Fibroblast of skin of left biceps (primary cell): Measurements from ENCODE around the gene KDELR3.
A peak's percentile ranks its signal among the peaks of the same experiment; 100 is the strongest.

Source experiments
- DNase-seq, 2 experiments: peaks; one replicate each; pipeline ENCODE4 v3.0.0-alpha.2; 2013; ENCODE audit warnings: low read depth in 2 of 2

The KDELR3 gene

DNA sequence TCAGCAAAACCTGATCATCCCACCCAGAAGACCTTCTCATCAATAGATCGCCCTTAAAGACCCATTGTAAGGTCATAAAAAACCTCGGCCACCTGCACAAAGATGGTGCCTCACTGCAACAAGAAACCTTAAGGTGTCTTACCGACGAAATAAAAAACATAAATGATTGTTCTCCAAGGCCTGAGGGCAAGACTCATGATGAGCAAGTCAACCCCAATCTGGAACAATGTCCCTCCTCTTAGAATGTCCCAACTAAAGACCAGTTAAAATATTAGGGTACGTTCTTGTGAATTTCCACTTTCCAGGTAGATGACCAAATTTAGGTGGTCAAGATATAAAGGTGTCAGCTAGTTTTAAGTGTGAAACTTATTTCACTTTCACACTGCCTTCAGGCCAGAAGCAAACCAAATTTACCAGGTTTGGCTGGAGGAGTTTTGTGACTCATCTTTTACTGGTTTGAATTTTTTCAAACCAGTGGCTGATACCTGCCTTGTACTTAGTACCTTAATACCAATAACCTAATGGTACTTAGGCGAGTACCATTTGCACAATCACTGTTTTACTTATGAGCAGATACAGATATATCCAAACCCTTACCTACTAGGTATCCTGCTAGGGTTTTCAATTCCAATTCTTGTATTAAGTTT lies 14.9 kb downstream of the KDELR3 start:
- no peak for DNase-seq

DNA sequence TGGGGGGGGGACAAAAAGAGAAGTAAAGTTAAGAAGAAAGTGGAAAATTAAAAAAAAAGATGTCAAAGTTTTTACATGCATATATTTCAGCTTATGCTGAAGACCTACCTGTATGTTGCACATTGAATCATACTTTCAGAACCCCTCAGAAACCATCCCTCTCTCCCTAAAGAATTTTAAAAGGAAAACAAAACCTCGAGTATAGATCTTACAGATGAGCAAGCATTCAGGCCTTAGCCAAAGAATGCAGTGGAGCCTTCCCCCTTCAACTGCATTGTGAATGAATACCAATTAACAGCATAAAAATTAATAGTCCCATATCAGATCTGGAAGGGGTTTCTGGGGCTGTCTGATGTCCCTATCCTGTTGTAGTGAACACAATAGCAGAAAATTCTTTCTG lies 16.3 kb downstream of the KDELR3 start:
- no peak for DNase-seq

DNA sequence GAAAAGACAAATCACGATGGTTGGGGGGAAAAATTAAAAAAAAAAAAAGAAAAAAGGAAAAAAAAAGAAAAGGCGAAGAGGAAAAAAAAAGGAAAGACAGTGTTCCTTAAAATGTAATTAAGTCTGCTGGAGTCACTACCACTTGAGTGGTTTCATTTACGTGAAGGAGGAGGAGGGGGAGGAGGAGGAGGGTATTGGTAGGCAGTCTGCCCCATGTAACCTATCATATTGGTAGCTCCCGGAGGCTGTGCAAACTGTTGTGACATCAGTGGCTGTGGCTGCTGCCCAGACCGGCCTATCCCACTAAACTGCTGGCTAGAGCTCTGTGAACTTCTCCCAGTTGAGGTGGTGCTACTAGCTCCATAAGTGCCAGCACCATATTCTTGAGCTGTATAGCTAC lies 17.9 kb downstream of the KDELR3 start:
- no peak for DNase-seq

DNA sequence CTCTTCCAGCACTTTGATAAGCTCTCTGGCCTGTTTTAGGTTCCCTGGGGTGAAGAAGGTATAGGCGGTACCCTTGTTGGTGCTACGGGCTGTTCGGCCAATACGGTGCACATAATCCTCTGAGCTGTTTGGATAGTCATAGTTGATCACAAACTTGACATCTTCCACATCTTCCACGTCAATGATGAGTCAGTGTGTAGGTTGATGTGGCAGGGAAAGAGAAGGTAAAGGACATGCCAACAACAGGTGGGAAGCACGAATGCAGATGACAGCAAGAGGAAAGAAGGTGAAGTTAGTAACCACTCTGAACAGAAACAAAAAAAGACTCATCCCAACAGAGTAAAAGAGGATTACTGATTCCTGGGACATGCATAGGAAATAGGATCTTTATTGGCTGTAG lies 20.1 kb downstream of the KDELR3 start:
- DNase-seq = no peak

DNA sequence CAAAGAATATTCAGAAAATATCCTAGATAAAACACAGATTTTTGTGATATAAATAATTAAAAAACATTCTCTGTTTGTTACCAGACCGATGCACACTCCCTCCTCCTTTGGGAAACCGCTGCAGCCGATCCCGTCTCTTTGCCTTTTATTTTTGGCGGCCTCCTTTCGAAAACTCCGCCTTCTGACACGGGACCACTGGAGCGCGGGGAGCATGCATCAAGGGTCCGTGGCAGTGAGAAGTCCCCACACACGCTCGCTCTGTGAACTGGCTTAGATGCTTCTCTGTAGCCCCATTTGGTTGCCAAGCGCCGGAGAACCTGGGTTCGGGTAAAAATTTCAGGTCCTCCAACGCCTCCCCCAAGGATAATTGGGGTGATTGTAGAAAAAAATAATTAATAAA lies 21.2 kb downstream of the KDELR3 start:
- DNase-seq = no peak

DNA sequence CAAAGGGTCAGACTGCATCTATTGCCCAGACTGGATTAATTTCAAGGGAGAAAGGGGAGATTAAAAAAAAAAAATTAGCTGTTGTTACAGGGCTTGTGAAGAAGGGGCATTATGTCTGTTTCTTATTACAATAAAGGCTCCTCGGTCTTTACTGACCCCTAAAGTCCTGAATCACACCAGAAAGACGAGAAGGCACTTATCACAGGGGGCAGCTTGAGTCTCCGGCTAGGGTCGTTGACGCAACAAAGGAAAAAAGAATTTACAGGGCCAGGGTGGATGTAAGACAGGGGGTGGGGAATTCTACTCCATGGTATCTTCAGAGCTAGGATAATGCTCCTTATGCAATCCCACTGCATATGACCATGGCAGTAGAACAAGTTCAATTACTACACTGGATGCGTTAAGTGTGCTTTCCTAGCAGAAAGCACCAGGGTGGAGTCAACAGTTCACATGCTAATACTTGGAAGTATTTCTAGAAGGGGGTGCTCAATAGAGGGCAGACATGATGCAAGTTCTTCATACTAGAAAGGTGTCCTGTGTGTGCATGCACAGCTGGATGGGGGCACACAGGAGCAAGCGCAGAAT lies 21.8 kb downstream of the KDELR3 start:
- no peak for DNase-seq

DNA sequence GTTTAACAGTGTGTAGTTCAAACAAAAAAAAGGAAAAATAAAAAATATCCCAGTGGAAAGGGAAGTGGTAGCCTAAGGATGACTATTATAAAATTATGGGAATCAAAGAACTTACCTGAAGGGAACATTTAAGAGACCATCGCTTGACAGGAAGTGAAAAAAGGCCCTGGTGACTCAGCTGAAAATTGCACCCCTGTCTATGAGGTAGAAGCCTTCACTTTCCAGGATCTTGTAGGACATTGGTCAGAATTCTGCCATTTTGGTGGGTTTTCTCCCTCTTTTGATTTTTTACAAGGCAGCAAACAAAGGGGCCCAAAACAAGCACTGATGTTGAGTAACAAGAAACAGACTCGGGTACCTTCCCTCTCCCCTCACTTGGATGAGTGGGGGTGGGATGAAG lies 22.6 kb downstream of the KDELR3 start:
- no peak for DNase-seq

DNA sequence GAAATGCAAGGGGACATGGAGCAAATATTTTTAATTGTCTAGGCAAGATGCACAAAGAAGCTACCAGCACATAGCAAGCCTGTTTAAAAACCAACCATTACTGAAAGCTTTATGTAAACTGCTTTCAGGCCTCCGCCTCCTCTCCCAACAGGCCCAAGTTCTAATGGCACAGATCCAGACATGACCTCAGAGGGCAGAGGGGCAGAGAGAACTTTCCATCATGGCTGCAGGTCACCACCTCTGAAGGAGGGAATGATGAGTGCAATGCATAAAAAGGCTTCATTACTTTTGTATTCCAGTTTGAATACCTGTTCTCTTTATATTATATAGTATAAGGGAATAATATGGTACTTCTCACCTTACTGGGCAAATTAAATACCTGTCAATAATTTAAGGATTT lies 23.0 kb downstream of the KDELR3 start:
- no peak for DNase-seq

DNA sequence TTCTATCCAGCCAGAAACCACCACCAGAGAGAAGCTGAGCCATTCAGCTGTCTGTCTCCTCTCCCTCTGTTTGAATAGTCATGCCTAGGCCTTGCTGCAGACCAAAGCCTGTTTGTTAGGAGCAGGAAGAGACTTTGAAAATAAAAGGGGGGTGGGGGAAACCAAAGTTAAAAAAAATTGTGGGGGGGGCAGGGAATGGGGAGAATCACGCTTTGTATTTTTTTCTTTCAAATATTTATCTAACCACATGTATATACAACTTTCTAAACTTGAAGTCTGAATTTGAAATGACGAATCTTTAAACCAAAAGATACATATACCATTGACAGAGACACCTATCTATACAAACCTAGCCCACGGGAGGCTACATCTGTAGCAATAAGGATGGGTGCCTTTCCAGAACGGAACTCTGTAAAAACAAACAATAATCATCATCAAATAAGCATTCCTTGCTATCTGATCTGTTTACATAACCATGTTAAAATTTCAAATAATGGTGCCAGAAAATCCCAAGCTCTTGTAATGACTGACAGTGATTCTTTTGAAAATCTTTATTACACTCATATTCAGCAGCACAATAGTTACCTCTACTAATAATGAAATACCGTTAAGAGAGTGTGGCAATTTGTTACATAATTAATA lies 23.9 kb downstream of the KDELR3 start:
- no peak for DNase-seq

DNA sequence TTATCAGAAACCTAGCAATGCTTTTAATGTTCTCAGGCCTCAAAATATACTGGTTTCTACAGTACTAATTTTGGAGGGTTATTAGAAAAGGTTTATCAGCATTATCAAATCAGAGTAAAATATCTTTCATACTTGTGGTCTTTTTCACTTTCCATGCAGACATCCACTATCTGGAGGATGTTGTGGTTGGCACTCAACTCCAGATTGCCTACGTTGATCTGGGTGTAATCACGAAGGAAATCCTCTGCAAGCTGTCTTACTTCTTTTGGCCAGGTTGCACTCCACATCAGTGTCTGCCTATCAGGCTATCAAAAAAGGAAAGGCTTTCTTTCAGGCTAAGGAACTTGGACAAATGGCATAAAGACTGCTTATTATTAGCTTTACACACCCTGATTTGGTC lies 26.6 kb downstream of the KDELR3 start:
- DNase-seq = no peak

DNA sequence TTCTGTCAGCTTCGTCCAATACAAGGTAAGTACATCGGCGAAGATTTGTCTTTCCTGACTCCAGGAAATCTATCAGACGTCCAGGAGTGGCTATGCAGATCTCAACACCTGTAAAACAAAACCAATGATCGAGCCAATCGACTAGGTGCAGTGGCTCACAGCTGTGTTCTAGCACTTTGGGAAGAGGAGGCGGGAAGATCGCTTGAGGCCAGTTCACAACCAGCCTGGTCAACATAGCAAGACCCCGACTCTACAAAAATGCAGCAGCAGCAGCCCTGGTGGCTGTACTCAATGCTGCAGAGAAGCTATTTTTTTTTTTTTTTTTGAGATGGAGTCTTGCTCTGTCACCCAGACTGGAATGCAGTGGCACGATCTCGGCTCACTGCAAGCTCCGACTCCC lies 27.0 kb downstream of the KDELR3 start:
- no peak for DNase-seq

DNA sequence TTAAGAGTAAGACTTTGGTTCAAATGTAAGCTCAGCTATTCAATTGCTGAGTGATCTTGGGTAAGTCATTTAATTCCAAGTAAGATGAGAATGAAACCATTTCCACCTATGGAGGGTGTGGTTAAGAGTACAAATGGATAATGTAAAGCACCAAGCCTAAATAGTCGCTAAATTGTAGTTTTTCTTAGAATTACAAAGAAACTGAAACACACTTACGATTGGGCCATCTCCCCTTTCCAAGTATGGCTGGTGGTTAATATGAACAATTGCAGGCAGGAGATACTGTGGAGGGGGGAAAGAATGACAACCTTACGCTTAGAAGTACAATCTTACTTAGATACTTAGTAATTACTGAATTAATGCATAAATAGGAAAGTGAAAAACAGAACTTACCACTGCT lies 30.0 kb downstream of the KDELR3 start:
- DNase-seq = no peak

DNA sequence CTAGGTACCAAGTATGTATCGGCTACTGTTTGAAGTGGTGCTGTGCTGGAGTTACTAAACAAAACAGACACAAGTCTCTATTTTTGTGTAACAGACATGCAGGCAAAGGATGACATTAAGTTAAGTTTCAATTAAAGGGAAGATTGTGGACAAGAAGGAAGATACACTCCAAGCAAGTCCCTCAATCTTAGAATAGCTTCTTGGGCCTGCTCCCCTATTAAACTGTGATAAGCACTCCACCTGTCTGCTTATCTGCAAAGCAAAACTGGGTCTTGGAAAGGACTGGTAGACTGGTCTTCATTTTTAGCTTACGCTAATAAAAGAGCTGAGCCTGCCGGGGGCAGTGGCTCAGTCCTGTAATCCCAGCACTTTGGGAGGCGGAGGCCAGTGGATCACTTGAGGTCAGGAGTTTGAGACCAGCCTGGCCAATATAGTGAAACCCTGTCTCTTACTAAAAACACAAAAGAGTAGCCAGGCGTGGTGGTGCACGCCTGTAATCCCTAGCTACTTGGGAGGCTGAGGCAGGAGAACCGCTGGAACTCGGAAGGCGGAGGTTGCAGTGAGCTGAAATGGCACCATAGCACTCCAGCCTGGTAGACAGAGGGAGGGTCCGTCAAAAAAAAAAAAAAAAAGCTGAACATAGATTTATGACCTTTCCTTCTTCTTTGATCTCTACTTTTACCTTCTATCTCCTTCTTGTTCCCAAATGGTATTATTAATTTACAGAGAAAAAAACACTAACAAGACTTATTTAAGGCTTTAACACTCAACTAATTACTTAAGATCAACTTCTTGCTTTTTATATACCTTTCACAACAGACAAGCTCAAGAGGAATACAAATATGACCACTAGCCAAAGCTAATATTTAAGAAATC lies 34.1 kb downstream of the KDELR3 start:
- DNase-seq = no peak

DNA sequence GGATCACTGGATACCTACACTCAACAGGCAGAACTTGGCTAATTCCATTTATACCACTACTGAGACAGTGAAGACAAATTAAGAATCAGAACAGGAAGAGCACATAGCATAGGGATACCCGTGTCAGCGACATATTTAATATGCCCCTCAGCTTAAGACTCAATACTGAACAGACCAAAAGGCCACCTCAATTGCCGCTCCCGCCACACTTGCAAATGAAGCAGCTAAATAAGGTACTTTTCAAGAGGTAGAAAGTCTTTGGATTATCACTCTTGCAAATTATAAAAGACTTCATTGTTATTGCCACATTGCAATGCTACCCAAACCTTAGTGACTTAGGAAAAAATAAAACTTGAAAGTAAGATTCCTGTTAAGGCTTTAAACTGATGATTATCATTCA lies 35.1 kb downstream of the KDELR3 start:
- DNase-seq = no peak

DNA sequence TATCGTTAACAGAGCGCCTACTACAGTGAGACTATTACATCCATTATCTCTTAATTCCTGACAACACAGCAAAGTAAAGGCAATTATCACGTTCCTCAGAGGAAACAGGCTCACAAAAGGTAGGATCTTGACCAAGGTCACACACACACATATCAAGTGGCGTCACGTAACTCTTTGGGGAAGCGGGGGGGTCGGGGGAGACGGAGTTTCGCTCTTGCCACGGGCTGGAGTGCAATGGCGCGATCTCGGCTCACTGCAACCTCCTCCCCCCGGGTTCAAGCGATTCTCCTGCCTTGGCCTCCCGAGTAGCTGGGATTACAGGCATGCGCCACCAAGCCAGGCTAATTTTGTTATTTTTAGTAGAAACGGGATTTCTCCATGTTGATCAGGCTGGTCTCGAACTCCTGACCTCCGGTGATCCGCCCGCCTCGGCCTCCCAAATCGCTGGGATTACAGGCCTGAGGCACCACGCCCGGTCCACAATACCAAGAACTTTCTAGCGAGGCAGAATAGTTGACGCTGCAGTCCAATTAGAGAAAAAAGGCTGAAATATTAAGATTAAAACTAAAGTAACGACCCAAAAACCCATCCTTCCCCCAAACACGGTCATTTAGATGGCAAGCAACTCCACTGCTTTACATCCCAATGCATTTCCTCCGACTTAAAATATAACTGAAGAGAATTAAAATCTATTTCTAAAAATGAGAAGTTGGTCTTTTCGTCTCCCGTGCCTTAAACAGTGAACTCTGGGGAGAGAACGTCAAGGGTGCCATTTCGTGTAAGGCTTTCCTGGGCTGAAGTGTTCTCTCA lies 37.0 kb downstream of the KDELR3 start:
- no peak for DNase-seq

DNA sequence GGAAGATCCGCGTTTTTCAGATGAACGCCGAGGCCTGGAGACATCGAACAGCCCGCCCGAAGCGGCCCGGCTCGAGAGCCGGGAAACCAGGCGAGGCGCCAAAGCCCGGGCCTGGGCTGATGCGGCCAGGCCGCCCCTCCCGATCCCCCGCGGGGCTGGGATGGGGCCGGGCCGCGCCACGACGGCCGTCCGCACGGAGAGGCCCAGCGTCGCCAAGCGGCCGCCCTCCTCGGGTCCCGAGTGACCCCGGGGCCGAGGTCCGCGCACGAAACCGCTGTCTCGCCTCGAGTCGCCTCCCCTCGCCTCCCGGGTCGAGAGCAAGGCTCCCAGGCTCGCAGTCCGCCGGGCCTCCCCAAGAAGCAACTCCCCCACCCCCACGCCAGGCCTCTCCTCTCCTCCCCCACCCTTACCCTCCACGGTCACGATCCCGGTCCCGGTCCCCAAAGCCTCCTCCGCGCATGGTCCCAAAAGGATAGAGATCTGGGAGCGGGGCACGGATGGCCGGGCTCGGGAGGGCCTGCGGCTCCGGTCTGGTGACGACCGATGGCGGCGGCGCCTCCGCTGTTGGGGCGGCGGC lies 37.7 kb downstream of the KDELR3 start:
- no peak for DNase-seq

DNA sequence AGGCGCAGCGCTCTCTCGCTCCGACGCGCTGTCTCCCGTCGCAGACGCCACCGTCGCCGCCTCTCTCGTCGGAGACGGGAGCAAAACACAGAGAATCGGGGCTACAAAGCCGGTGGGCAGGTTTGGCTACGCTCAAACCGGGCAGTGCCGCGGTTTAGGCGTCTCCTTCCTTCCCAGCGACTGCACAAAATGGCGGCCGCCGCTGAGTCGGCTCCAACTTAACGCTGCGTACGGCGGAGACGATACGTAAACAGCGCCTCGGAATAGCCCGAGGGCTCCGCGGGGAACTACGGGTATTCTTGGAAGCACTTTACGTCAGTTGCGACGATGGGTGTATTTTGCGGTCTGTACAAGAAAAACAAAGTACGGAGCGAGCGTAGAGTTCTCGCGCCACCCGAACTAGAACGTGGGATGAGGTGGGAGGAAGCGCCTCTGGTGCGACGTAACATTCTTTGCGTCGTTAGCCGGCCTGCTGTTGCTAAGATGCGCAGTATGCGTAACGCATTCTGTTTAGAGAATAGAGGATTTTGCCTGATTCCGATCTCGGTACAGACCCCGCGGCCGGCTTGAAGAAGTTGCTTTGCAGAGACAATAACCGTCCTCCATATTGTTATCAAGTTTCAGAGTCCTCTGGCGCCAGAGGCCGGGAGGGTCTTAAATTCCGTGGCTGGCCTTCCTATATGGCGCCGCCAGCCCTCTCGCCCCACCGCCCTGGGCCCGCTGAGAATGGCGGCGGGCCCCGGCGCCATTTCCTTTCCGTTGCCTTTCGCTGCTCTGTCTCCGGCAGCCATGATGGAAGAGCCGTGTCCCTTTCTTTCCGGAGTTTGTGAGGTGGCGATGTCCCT lies 38.4 kb downstream of the KDELR3 start, which contains the start of gene DDX17:
Gene DDX17, minus strand, starts transcription at position 194 of the 845 bp plus-strand sequence.
- peak; percentile 83 to 91 for DNase-seq

DNA sequence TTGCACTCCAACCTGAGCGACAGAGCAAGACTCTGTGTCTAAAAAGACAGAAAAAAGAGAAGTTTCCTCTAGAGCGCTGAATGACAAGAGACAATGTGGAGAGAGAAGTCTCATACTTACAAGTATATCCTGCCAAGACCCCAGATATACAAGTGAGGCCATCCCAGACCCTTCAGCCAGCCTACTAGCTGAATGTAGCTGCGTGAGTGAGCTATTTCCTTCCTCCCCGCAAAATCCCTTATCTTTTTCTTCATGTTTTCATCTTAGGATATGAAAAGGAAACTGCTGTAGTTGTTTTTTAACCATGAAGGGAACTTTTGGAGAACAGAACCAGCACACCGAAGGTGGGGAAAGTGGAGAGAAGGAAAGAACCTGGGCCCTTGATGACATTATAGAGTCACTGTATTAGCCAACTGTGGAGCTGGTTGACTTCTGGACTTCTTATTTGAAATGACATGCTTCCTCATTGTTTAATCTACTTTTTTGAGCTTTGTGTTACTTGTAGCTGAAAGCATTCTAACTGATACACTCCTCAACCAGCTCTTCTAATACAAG lies 42.6 kb downstream of the KDELR3 start:
- no peak for DNase-seq

DNA sequence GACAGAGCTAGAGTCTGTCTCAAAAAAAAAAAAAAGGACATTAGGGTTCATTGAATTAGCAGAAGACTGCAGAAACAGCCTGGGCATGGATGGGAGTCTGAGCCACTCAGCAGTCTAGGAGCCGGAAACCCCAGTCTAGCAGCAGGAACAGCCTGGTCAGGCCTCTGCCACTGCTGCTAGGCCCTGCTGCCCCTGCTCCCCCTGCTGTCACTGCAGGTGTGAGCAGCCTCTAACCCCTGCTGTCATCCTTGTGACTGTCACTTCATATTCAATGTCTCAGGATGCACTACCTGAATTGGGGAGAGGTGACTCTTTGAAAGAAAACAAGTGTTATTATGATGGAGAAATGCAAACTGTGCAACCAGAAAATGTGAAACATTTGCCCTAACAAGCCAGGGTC lies 45.2 kb downstream of the KDELR3 start:
- DNase-seq = no peak

DNA sequence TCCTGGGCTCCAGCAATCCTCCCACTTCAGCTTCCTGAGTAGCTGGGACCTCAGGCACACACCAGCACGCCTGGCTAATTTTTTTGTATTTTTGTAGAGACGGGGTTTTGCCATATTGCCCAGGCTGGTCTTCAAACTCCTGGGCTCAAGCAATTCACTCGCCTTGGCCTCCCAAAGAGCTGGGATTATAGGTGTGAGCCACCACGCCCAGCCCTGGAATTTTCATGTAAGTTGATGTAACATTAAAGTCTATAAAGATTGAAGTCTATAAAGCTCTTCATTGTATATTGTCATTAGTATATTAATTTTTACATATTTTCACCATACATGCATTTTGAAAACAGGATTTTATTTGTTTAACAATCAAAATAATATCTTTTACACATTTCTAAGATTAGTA lies 50.7 kb downstream of the KDELR3 start:
- no peak for DNase-seq
